Measurements from ENCODE around the gene SND1.

Gene SND1

DNA sequence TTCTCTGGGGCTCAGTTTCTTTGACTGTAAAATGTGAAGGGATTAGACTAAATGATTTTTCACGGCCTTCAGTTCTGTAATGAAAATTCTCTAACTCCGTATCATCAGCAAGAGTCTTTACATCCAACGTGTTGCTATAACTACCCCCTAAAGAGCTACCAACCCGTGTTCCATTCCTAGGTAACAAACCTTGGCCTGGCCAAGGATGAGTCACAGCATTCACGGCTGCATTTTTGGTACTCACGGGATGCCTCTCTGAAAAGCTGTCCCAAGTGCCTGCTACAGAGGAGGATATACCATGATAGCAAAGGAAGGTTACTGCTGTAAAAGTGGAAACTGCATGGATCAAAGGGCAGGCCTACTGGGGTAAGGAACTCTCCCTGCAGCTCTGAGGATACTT is 373.4 kb downstream of the SND1 start:
- no peak overlapping the region for H3K27ac ChIP-seq (ENCODE audit: insufficient read depth in 1 of 2, low read depth in 1 of 2, low read length in 2 of 2, poor library complexity in 1 of 2, severe bottlenecking in 2 of 2)
- DNase-seq: no peak
- H3K4me3 ChIP-seq (ENCODE audit: control insufficient read depth in 1 of 7, extremely low read depth in 1 of 7, insufficient read depth in 4 of 7, low read depth in 2 of 7, low read length in 6 of 7): no peak overlapping the region
- WGBS (ENCODE audit: insufficient coverage): 96% methylated on average over 6 of the region's 6 CpGs
- H3K9me3 ChIP-seq (ENCODE audit: control extremely low read depth in 1 of 5, control insufficient read depth in 4 of 5, insufficient read depth in 2 of 5, low read depth in 1 of 5, low read length in 4 of 5): no peaks in the 10 kb centered on the region
- H3K27me3 ChIP-seq (replicated peaks in 2 of 5; ENCODE audit: control insufficient read depth in 4 of 5, insufficient read depth in 5 of 5, low read length in 4 of 5): peaks cover 0 to 16% (median 0%) of the 10 kb centered on the region in 5 experiments
- H3K4me1 ChIP-seq (ENCODE audit: control extremely low read depth in 1 of 4, control insufficient read depth in 4 of 4, insufficient read depth in 4 of 4, low read length in 3 of 4): peaks cover 2 to 15% (median 3%) of the 10 kb centered on the region in 4 experiments
- POLR2A ChIA-PET: no interaction called here
- CTCF ChIA-PET: interaction anchor here (1.1 to 1.2 kb wide), 2 partner anchors 9 to 317 kb away, joined by 3 read pairs; no protein-coding TSS in a partner anchor
- peaks cover 7 to 36% (median 11%) of the 10 kb centered on the region in 4 experiments for H3K36me3 ChIP-seq (ENCODE audit: control insufficient read depth in 4 of 4, insufficient read depth in 4 of 4, low read length in 3 of 4)

DNA sequence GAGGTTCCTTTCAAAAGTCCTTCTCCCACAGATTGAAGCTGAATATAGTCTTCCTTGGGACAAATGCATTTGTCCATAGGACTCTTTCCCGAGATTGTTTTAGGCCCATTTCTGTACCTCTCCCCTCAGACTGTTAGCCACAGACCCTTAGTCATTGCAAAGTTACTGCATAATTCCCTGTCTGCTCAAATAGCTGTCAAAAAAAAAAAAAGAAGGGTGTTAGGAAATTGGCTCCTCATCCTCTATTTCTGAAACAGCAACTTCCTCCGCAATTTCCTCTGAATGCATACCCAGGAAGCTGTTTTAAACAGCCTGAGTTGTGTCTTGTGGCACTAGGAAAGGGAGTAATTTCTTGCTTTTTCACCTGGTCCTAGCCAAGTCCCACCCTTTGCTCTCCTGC is 373.8 kb downstream of the SND1 start:
- Histone ChIP-seq H3K27me3 (replicated peaks in 2 of 5; ENCODE audit: control insufficient read depth in 4 of 5, insufficient read depth in 5 of 5, low read length in 4 of 5) (peaks cover 0 to 21% (median 0%) of the 10 kb centered on the region in 5 experiments), H3K4me1 (ENCODE audit: control extremely low read depth in 1 of 4, control insufficient read depth in 4 of 4, insufficient read depth in 4 of 4, low read length in 3 of 4) (peaks cover 4 to 19% (median 6%) of the 10 kb centered on the region in 4 experiments), H3K27ac (ENCODE audit: insufficient read depth in 1 of 2, low read depth in 1 of 2, low read length in 2 of 2, poor library complexity in 1 of 2, severe bottlenecking in 2 of 2) (no peak overlapping the region), H3K9me3 (ENCODE audit: control extremely low read depth in 1 of 5, control insufficient read depth in 4 of 5, insufficient read depth in 2 of 5, low read depth in 1 of 5, low read length in 4 of 5) (no peaks in the 10 kb centered on the region), H3K36me3 (ENCODE audit: control insufficient read depth in 4 of 4, insufficient read depth in 4 of 4, low read length in 3 of 4) (peaks cover 7 to 32% (median 11%) of the 10 kb centered on the region in 4 experiments), H3K4me3 (ENCODE audit: control insufficient read depth in 1 of 7, extremely low read depth in 1 of 7, insufficient read depth in 4 of 7, low read depth in 2 of 7, low read length in 6 of 7) (no peak overlapping the region)
- ChIA-PET CTCF (interaction anchor here (0.6 to 1.1 kb wide), 2 partner anchors 318 to 321 kb away, joined by 3 read pairs; no protein-coding TSS in a partner anchor), POLR2A (no interaction called here)
- 64% methylated on average over 2 of the region's 2 CpGs for WGBS (ENCODE audit: insufficient coverage)
- no peak for DNase-seq

DNA sequence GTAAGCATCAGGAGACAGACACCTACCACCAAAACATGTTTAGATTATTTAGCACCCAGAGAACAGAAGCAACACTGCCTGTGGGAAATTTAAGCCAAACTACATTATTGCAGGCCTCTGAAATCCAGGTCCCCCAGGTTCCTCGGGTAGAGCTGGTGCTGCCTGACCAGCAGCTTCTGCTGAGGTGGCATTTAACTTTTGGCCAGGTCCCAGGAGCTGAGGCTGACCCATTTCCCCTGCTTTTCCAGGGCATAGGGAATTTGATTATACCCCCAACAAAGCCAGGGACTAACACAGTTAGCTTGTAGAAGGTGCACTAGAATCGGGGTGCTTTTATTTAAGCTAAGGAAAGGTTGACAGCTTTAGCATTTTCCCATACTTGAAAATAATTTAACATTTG is 374.6 kb downstream of the SND1 start:
- ChIA-PET CTCF (interaction anchor here (0.6 to 1.2 kb wide), 3 partner anchors 182 to 322 kb away, joined by 3 read pairs; no protein-coding TSS in a partner anchor), POLR2A (no interaction called here)
- H3K4me1 ChIP-seq (ENCODE audit: control extremely low read depth in 1 of 4, control insufficient read depth in 4 of 4, insufficient read depth in 4 of 4, low read length in 3 of 4): peaks cover 4 to 24% (median 10%) of the 10 kb centered on the region in 4 experiments
- H3K27ac ChIP-seq (ENCODE audit: insufficient read depth in 1 of 2, low read depth in 1 of 2, low read length in 2 of 2, poor library complexity in 1 of 2, severe bottlenecking in 2 of 2): no peak overlapping the region
- no peaks in the 10 kb centered on the region for H3K9me3 ChIP-seq (ENCODE audit: control extremely low read depth in 1 of 5, control insufficient read depth in 4 of 5, insufficient read depth in 2 of 5, low read depth in 1 of 5, low read length in 4 of 5)
- DNase-seq: no peak
- H3K27me3 ChIP-seq (replicated peaks in 2 of 5; ENCODE audit: control insufficient read depth in 4 of 5, insufficient read depth in 5 of 5, low read length in 4 of 5): peaks cover 0 to 26% (median 0%) of the 10 kb centered on the region in 5 experiments
- peaks cover 3 to 30% (median 11%) of the 10 kb centered on the region in 4 experiments for H3K36me3 ChIP-seq (ENCODE audit: control insufficient read depth in 4 of 4, insufficient read depth in 4 of 4, low read length in 3 of 4)
- peak overlapping the region in 1 of 7 experiments; percentile 2 for H3K4me3 ChIP-seq (ENCODE audit: control insufficient read depth in 1 of 7, extremely low read depth in 1 of 7, insufficient read depth in 4 of 7, low read depth in 2 of 7, low read length in 6 of 7)
- 60% methylated on average over 1 of the region's 2 CpGs for WGBS (ENCODE audit: insufficient coverage)

DNA sequence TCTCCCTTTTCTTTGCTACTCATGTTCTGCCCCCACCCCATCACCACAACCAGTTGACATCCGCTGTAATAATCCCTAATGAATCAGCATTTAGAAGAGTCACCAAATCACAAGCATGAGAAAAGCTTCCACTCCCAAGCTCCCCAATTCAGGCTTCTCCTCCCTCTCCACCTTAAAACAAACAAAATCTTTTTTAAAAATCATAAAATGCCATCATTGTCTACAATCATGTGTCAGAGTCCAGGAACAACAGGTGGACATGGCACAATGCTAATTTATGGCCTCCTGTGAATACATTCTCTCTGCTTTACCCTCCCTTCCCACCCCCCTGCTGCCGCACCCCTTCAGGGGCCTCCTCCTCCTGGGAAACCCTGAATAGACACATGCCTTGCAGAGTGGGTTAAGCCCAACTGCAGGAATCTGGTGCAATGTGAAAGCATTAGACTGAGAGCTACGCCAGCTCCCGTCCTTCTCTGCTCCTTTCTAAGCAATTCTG is 375.5 kb downstream of the SND1 start:
- ChIA-PET POLR2A (interaction anchor here (0.6 to 0.9 kb wide), 2 partner anchors 10 to 1118 kb away, joined by 3 read pairs; no protein-coding TSS in a partner anchor), CTCF (interaction anchor here (0.9 to 1.2 kb wide), 2 partner anchors 181 to 319 kb away, joined by 3 read pairs; no protein-coding TSS in a partner anchor)
- 57% methylated on average over 2 of the region's 4 CpGs for WGBS (ENCODE audit: insufficient coverage)
- peaks cover 0 to 32% (median 0%) of the 10 kb centered on the region in 5 experiments for H3K27me3 ChIP-seq (replicated peaks in 2 of 5; ENCODE audit: control insufficient read depth in 4 of 5, insufficient read depth in 5 of 5, low read length in 4 of 5)
- peak in 1 of 3 donors; percentile 42 for DNase-seq
- no peak overlapping the region for H3K27ac ChIP-seq (ENCODE audit: insufficient read depth in 1 of 2, low read depth in 1 of 2, low read length in 2 of 2, poor library complexity in 1 of 2, severe bottlenecking in 2 of 2)
- H3K9me3 ChIP-seq (ENCODE audit: control extremely low read depth in 1 of 5, control insufficient read depth in 4 of 5, insufficient read depth in 2 of 5, low read depth in 1 of 5, low read length in 4 of 5): no peaks in the 10 kb centered on the region
- H3K4me3 ChIP-seq (ENCODE audit: control insufficient read depth in 1 of 7, extremely low read depth in 1 of 7, insufficient read depth in 4 of 7, low read depth in 2 of 7, low read length in 6 of 7): no peak overlapping the region
- H3K4me1 ChIP-seq (ENCODE audit: control extremely low read depth in 1 of 4, control insufficient read depth in 4 of 4, insufficient read depth in 4 of 4, low read length in 3 of 4): peaks cover 4 to 31% (median 18%) of the 10 kb centered on the region in 4 experiments
- peaks cover 3 to 30% (median 11%) of the 10 kb centered on the region in 4 experiments for H3K36me3 ChIP-seq (ENCODE audit: control insufficient read depth in 4 of 4, insufficient read depth in 4 of 4, low read length in 3 of 4)

DNA sequence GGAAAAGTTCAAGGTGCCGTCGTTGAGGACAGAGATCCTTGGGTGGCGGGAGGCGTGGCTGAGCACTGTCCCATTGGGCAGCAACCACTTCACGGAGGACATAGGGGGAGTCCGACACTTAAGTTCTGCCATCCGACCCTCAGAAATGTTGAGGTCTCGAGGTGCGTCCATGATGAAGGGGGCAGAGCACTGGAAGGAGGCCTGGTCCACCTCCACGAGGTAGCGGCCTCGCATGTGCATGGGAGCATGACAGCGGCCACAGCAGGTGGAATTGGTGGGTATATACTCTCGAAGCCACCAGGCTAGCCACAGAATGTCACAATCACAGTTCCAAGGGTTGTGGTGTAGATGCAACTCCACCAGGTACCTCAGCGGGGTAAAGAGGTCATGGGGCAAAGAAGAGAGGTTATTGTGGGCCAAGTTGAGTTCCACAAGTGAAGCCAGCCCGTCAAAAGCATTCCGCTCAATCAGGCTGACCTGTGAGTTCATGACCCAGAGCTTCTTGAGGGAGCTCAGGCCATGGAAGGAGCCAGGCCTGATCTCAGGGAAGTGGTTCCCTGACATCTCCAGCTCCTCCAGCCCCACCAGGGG is 377.5 kb downstream of the SND1 start:
- Histone ChIP-seq H3K27me3 (replicated peaks in 2 of 5; ENCODE audit: control insufficient read depth in 4 of 5, insufficient read depth in 5 of 5, low read length in 4 of 5) (peaks cover 6 to 47% (median 12%) of the 10 kb centered on the region in 5 experiments), H3K9me3 (ENCODE audit: control extremely low read depth in 1 of 5, control insufficient read depth in 4 of 5, insufficient read depth in 2 of 5, low read depth in 1 of 5, low read length in 4 of 5) (no peaks in the 10 kb centered on the region), H3K27ac (ENCODE audit: insufficient read depth in 1 of 2, low read depth in 1 of 2, low read length in 2 of 2, poor library complexity in 1 of 2, severe bottlenecking in 2 of 2) (no peak overlapping the region), H3K4me3 (ENCODE audit: control insufficient read depth in 1 of 7, extremely low read depth in 1 of 7, insufficient read depth in 4 of 7, low read depth in 2 of 7, low read length in 6 of 7) (no peak overlapping the region), H3K4me1 (ENCODE audit: control extremely low read depth in 1 of 4, control insufficient read depth in 4 of 4, insufficient read depth in 4 of 4, low read length in 3 of 4) (peaks cover 4 to 34% (median 23%) of the 10 kb centered on the region in 4 experiments), H3K36me3 (ENCODE audit: control insufficient read depth in 4 of 4, insufficient read depth in 4 of 4, low read length in 3 of 4) (peaks cover 1 to 29% (median 10%) of the 10 kb centered on the region in 4 experiments)
- ChIA-PET POLR2A (no interaction called here), CTCF (interaction anchor here (0.9 kb wide), 1 partner anchor 321 kb away, joined by 3 read pairs; no protein-coding TSS in a partner anchor)
- WGBS (ENCODE audit: insufficient coverage): 93% methylated on average over 17 of the region's 17 CpGs
- DNase-seq: no peak

DNA sequence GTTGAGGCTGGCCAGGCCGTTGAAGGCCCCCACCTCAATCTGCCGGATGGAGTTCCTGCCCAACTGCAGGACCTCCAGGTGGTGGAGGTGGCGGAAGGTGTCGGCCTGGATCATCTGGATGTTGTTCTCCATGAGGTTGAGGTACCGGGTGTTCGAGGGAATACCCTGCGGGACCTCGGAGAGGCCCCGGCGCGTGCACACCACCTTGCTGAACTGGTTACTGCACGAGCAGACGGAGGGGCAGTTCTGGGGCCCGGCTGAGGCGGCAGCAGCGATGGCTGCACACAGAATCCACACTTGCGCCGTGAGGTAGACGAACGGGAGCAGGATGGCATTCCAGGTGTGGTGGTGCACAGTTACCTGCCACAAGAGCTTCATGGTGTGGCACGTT is 378.3 kb downstream of the SND1 start:
- WGBS (ENCODE audit: insufficient coverage): 98% methylated on average over 20 of the region's 21 CpGs

More for the DNA sequence above, 378.3 kb downstream of the SND1 start:
- H3K9me3 ChIP-seq (ENCODE audit: control extremely low read depth in 1 of 5, control insufficient read depth in 4 of 5, insufficient read depth in 2 of 5, low read depth in 1 of 5, low read length in 4 of 5): no peaks in the 10 kb centered on the region
- H3K4me3 ChIP-seq (ENCODE audit: control insufficient read depth in 1 of 7, extremely low read depth in 1 of 7, insufficient read depth in 4 of 7, low read depth in 2 of 7, low read length in 6 of 7): peak overlapping the region in 4 of 7 experiments; percentile 43 to 78 (median 60)
- peaks cover 6 to 50% (median 14%) of the 10 kb centered on the region in 5 experiments for H3K27me3 ChIP-seq (replicated peaks in 2 of 5; ENCODE audit: control insufficient read depth in 4 of 5, insufficient read depth in 5 of 5, low read length in 4 of 5)
- ChIA-PET POLR2A (no interaction called here), CTCF (interaction anchor here (0.9 to 1.3 kb wide), 3 partner anchors 165 to 322 kb away, joined by 3 to 4 read pairs (median 3); no protein-coding TSS in a partner anchor)
- peaks cover 1 to 34% (median 23%) of the 10 kb centered on the region in 4 experiments for H3K4me1 ChIP-seq (ENCODE audit: control extremely low read depth in 1 of 4, control insufficient read depth in 4 of 4, insufficient read depth in 4 of 4, low read length in 3 of 4)
- peaks cover 2 to 26% (median 8%) of the 10 kb centered on the region in 4 experiments for H3K36me3 ChIP-seq (ENCODE audit: control insufficient read depth in 4 of 4, insufficient read depth in 4 of 4, low read length in 3 of 4)
- H3K27ac ChIP-seq (ENCODE audit: insufficient read depth in 1 of 2, low read depth in 1 of 2, low read length in 2 of 2, poor library complexity in 1 of 2, severe bottlenecking in 2 of 2): no peak overlapping the region
- no peak for DNase-seq

All from common myeloid progenitor, CD34-positive (primary cell).